Ishikawa (cell line): Measurements from ENCODE around the gene CIZ1.

Experiments
- CEBPB ChIP-seq: IDR thresholded peaks from 2 replicates; pipeline ENCODE4 v1.6.1; 2012
- CREB1 ChIP-seq: IDR thresholded peaks from 2 replicates; pipeline ENCODE4 v1.6.1; 2012; ENCODE audit warnings: low read depth
- EGR1 ChIP-seq: IDR thresholded peaks from 2 replicates; pipeline ENCODE4 v1.6.1; 2012
- EP300 ChIP-seq: IDR thresholded peaks from 2 replicates; pipeline ENCODE4 v1.6.1; 2012; ENCODE audit warnings: borderline replicate concordance
- FOXM1 ChIP-seq: IDR thresholded peaks from 2 replicates; pipeline ENCODE4 v1.6.1; 2012; ENCODE audit warnings: low read depth, borderline replicate concordance
- NFIC ChIP-seq: IDR thresholded peaks from 2 replicates; pipeline ENCODE4 v1.6.1; 2012
- RAD21 ChIP-seq: IDR thresholded peaks from 2 replicates; pipeline ENCODE4 v1.6.1; 2012; ENCODE audit warnings: low read depth
- TAF1 ChIP-seq: IDR thresholded peaks from 2 replicates; pipeline ENCODE4 v1.6.1; 2012; ENCODE audit warnings: low read depth, mild to moderate bottlenecking
- TCF12 ChIP-seq: IDR thresholded peaks from 2 replicates; pipeline ENCODE4 v1.6.1; 2012; ENCODE audit warnings: low read depth
- TEAD4 ChIP-seq: IDR thresholded peaks from 2 replicates; pipeline ENCODE4 v1.6.1; 2012
- YY1 ChIP-seq: IDR thresholded peaks from 2 replicates; pipeline ENCODE4 v1.6.1; 2012; ENCODE audit warnings: low read depth
- ZBTB7A ChIP-seq: IDR thresholded peaks from 2 replicates; pipeline ENCODE4 v1.6.1; 2012; ENCODE audit warnings: low read depth
- TF ChIP-seq, protein P1 (sequence below): IDR thresholded peaks from 2 replicates; pipeline ENCODE4 v1.6.1; 2012
- TF ChIP-seq, protein P2 (sequence below): IDR thresholded peaks from 2 replicates; pipeline ENCODE4 v1.6.1; 2012
- TF ChIP-seq, protein P3 (sequence below): IDR thresholded peaks from 2 replicates; pipeline ENCODE4 v1.6.1; 2012; ENCODE audit warnings: low read depth, mild to moderate bottlenecking

The CIZ1 gene

GRCh38 chr9:128141604-128142003 is 49.8 kb downstream of the CIZ1 start:
- TF ChIP-seq ZBTB7A (no peak), FOXM1 (no peak), CREB1 (no peak), YY1 (no peak), TEAD4 (no peak), EP300 (no peak), RAD21 (no peak), TAF1 (no peak), NFIC (no peak), CEBPB (no peak), TCF12 (no peak), EGR1 (no peak)
- TF ChIP-seq, protein P1, sequence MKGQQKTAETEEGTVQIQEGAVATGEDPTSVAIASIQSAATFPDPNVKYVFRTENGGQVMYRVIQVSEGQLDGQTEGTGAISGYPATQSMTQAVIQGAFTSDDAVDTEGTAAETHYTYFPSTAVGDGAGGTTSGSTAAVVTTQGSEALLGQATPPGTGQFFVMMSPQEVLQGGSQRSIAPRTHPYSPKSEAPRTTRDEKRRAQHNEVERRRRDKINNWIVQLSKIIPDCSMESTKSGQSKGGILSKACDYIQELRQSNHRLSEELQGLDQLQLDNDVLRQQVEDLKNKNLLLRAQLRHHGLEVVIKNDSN, result no peak
- TF ChIP-seq, protein P2, sequence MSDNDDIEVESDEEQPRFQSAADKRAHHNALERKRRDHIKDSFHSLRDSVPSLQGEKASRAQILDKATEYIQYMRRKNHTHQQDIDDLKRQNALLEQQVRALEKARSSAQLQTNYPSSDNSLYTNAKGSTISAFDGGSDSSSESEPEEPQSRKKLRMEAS, result no peak
- TF ChIP-seq, protein P3, sequence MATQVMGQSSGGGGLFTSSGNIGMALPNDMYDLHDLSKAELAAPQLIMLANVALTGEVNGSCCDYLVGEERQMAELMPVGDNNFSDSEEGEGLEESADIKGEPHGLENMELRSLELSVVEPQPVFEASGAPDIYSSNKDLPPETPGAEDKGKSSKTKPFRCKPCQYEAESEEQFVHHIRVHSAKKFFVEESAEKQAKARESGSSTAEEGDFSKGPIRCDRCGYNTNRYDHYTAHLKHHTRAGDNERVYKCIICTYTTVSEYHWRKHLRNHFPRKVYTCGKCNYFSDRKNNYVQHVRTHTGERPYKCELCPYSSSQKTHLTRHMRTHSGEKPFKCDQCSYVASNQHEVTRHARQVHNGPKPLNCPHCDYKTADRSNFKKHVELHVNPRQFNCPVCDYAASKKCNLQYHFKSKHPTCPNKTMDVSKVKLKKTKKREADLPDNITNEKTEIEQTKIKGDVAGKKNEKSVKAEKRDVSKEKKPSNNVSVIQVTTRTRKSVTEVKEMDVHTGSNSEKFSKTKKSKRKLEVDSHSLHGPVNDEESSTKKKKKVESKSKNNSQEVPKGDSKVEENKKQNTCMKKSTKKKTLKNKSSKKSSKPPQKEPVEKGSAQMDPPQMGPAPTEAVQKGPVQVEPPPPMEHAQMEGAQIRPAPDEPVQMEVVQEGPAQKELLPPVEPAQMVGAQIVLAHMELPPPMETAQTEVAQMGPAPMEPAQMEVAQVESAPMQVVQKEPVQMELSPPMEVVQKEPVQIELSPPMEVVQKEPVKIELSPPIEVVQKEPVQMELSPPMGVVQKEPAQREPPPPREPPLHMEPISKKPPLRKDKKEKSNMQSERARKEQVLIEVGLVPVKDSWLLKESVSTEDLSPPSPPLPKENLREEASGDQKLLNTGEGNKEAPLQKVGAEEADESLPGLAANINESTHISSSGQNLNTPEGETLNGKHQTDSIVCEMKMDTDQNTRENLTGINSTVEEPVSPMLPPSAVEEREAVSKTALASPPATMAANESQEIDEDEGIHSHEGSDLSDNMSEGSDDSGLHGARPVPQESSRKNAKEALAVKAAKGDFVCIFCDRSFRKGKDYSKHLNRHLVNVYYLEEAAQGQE, result no peak

DNA sequence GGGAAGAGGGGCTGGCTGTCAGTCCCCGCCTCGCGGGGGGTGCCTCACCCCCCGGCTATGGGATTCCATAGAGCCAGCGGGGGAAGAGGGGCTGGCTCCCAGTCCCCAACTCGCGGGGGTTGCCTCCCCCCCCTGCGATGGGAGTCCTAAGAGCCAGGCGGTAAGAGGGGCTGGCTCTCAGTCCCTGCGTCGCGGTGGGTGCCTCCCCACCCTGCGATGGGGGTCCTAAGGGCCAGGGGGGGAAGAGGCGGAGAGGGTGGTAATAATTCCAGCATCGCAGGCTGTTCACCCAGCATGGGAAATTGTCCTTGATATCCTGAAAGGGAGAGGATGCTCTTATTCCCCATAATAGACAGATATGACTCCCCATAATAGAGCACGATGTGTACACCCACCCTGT is 51.8 kb downstream of the CIZ1 start:
- TF ChIP-seq YY1, result no peak
- no peak for TF ChIP-seq EP300

DNA sequence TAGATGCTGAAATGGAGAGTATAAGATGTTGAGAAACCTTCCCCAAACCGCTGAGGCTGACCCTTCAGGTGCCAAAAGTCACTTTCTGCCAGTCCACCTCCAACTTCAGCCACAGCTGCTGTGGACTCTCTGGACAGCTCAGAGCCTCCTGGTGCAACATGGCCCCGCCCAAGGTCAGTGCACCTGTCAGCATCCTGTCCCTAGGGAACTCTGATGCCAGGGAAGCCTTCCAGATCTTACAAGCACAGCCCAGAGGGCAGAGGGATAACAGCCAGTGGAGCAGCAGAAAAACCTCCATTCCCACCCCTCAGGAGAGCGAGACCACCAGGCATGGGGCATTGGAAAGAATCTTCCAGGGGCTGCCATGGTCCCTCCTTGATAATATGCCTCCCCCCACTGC is 53.4 kb downstream of the CIZ1 start:
- no peak for TF ChIP-seq TAF1
- TF ChIP-seq, protein P2, result no peak
- no peak for TF ChIP-seq EGR1
- TF ChIP-seq TEAD4, result no peak
- TF ChIP-seq ZBTB7A, result no peak

DNA sequence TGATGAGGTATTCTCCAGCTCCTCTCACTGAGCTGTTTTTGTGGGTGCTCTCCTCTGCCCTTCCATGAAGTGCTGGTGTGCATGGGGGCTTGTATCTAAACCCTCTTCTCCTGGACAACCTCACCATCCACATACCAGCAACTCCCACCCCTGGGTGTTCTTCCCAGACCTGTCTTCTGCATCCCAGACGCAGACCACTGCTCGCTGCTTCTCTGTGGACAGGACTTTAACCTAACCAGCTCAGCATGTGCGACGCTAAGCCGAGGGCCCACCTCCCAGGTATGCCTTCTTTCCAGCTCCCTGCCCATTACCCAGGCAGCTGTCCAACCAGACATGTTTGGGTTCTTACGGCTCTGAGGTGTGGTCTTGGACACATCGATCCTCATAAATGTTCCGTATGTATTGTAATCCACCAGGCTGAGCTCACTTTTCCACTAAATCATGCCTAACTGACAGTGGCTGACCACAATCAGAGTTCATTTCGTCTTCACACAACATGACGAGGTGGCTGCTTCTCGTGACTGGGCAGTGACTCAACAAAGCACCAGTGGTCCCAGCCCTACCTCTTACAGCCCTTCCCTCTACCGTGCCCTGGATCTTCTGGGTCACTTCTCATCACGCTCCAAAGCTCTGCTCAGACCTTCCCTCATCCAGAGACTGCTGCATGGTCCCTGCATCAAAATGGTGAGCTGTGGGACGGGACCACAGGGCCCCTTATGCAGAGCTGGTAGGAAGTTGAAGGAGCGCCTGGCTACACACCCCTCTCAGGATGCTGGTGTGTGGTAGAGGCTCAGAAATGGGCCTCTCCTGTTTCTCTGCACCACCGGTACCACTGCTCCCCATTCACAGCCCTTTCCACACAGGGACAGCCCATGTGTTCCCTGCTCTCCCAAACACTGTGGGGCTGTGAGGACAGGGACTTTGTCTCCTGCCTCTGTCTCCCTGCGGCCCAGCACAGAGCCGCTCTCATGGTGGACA is 54.3 kb downstream of the CIZ1 start:
- TF ChIP-seq TAF1, result no peak
- TF ChIP-seq FOXM1, result no peak
- no peak for TF ChIP-seq RAD21
- TF ChIP-seq YY1, result no peak
- TF ChIP-seq, protein P1, result no peak
- no peak for TF ChIP-seq CEBPB
- TF ChIP-seq, protein P2, result no peak
- no peak for TF ChIP-seq TEAD4
- no peak for TF ChIP-seq CREB1
- no peak for TF ChIP-seq EP300
- no peak for TF ChIP-seq EGR1
- TF ChIP-seq, protein P3, result no peak
- TF ChIP-seq ZBTB7A, result no peak
- no peak for TF ChIP-seq TCF12

GRCh38 chr9:128129976-128130590 is 61.3 kb downstream of the CIZ1 start:
- TF ChIP-seq RAD21, result peak; percentile 3; the same call in 1 of the 2 replicates
